Left lung (tissue), 10 donors: ENCODE results near the gene CWC27. TPM values are rescaled to one million over a fixed set of nuclear protein-coding genes. Genes with fewer than 3 reads are reported as not detected.
A peak's percentile ranks its signal among the peaks of the same experiment; 100 is the strongest.

Experiments used
- ATAC-seq: fragments of 200-7000 bp; cut with Tn5 transposase; one replicate; pipeline ENCODE4 v1.9.1; 2020; ENCODE audit warnings: moderate library complexity
- DNase-seq, 4 donors: peaks; one replicate each; pipeline ENCODE4 v3.0.0-alpha.2; 2013 to 2020
- H3K27ac ChIP-seq, 2 donors: fragments of 200-600 bp; sonication (generic) in 1 of 2; one replicate each; pipeline versions ENCODE4 v1.5.0 to v1.8.0; 2020 to 2021
- H3K27me3 ChIP-seq, 2 donors: fragments of 200-600 bp; sonication (generic) in 1 of 2; one replicate each; pipeline versions ENCODE4 v1.5.0 to v1.8.0; 2020 to 2021
- H3K36me3 ChIP-seq, 2 donors: fragments of 200-600 bp; sonication (generic) in 1 of 2; one replicate each; pipeline versions ENCODE4 v1.5.0 to v1.8.0; 2020 to 2021
- H3K4me1 ChIP-seq, 2 donors: fragments of 200-600 bp; one replicate each; pipeline ENCODE4 v1.8.0; 2021
- H3K4me3 ChIP-seq, 2 donors: fragments of 200-600 bp; sonication (generic) in 1 of 2; one replicate each; pipeline versions ENCODE4 v1.5.0 to v1.8.0; 2020 to 2021; ENCODE audit warnings: mild to moderate bottlenecking in 1 of 2
- H3K9me3 ChIP-seq, 2 donors: fragments of 200-600 bp; sonication (generic) in 1 of 2; one replicate each; pipeline versions ENCODE4 v1.5.0 to v1.8.0; 2020 to 2021
- intact Hi-C, 2 donors: fragments of 100-400 bp; cut with DNase I; formaldehyde crosslinking; loops; one replicate each; pipeline versions ENCODE4 v1.11.2 to v1.14.2; 2022
- polyA plus RNA-seq, 6 donors: library from polyadenylated mRNA; unstranded; fragments of 120-200 nt; gene quantifications; one replicate each; pipeline ENCODE4 v1.2.1, GENCODE V29; 2013; ENCODE audit not compliant: insufficient read length in 6 of 6
- total RNA-seq, 2 donors: library from RNA; stranded (reverse); fragmentation: NEBNext Ultra II Directional; extraction: Animal tissue kit (Norgen Biotek cat#: 25700); gene quantifications; one replicate each; pipeline ENCODE4 v1.2.1, GENCODE V29; 2021
- TF ChIP-seq, protein P1 (sequence below), 2 donors: fragments of 200-600 bp; sonication (generic) in 1 of 2; IDR thresholded peaks; one replicate each; pipeline versions ENCODE4 v1.5.0 to v1.8.0; 2021; ENCODE audit warnings: antibody characterized with exemption in 2 of 2
- donor health status: DM: no; HTN: yes; CAD: no.
- donor health status: DM: no; HTN: no; CAD: no.

CWC27 gene
- total and polyA plus RNA-seq, 8 donors: 14.3 to 45.4 (median 36.3) TPM

DNA sequence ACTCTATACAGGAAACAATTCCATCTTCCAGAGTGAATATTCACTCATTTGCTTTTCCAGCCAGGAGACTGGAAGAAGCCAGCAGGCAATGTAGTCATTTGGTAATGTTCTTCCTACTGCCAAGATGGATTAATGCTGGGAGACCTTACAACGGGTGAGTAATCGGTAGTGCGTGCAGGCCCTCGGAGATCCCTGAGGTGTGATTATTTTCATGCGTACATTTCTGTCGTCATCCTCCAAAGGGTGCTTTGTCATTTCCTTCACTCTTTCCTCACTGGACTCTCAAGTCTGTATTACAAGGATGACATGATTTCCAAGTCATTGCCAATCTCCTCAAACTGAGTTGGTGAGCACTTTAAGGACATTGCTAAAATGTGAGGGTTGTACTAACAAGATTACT is 263.5 kb downstream of the CWC27 start:
- intact Hi-C loops: no loop called here
- TF ChIP-seq, protein P1, sequence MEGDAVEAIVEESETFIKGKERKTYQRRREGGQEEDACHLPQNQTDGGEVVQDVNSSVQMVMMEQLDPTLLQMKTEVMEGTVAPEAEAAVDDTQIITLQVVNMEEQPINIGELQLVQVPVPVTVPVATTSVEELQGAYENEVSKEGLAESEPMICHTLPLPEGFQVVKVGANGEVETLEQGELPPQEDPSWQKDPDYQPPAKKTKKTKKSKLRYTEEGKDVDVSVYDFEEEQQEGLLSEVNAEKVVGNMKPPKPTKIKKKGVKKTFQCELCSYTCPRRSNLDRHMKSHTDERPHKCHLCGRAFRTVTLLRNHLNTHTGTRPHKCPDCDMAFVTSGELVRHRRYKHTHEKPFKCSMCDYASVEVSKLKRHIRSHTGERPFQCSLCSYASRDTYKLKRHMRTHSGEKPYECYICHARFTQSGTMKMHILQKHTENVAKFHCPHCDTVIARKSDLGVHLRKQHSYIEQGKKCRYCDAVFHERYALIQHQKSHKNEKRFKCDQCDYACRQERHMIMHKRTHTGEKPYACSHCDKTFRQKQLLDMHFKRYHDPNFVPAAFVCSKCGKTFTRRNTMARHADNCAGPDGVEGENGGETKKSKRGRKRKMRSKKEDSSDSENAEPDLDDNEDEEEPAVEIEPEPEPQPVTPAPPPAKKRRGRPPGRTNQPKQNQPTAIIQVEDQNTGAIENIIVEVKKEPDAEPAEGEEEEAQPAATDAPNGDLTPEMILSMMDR (IDR thresholded peaks at IDR 0.05): no peak
- DNase-seq: no peak
- H3K4me1 ChIP-seq: peaks cover 4 to 15% of the 10 kb centered on the region in 2 donors
- H3K9me3 ChIP-seq: no peaks in the 10 kb centered on the region
- no peaks in the 10 kb centered on the region for H3K36me3 ChIP-seq
- H3K27me3 ChIP-seq: no peaks in the 10 kb centered on the region
- no peak overlapping the region for H3K4me3 ChIP-seq
- ATAC-seq: no peak
- no peak overlapping the region for H3K27ac ChIP-seq

DNA sequence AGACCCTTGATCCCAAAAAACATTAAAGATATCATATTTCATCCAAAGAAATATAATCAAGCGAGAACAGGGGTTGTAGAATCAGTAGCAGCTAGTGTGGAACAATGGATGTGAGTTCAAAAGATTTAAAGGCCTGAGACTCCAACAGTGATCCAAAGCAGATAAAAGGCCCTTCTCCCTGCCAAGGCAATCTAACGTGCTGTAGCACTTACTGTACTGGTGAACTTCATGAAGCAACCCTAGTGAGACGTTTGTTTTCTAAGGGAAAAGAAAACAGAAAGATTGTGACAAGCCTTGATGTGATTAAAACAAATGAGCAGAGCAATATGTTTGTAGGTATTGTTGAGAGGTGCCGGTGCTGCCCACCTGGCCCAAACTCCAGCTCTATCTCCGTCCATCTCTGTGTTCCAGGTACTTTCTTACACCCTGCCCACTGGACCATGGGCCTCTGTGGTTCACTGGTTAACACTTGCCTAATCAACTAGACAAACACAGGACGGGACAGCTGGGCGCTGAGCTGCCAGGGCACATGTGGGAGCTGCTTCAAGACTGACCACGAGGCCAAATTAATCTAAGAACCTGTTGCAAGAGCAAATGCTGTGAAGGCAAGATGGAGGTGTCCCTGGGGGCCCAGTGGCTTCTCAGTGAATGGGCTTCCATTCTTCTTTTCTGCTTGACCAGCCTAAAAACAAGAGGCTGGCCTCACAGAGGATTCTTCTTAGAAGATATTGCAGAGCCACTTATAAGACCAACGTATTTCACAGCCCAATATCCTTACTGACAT is 265.5 kb downstream of the CWC27 start:
- H3K36me3 ChIP-seq: no peaks in the 10 kb centered on the region
- intact Hi-C loops: no loop called here
- H3K4me1 ChIP-seq: peaks cover 4 to 15% of the 10 kb centered on the region in 2 donors
- H3K27me3 ChIP-seq: no peaks in the 10 kb centered on the region
- peak overlapping the region in 1 of 2 donors; percentile 94 for H3K27ac ChIP-seq
- DNase-seq (peak in 1 of 4 donors; percentile 37), ATAC-seq (no peak)
- TF ChIP-seq, protein P1 (IDR thresholded peaks at IDR 0.05): no peak
- H3K9me3 ChIP-seq: no peaks in the 10 kb centered on the region
- no peak overlapping the region for H3K4me3 ChIP-seq

DNA sequence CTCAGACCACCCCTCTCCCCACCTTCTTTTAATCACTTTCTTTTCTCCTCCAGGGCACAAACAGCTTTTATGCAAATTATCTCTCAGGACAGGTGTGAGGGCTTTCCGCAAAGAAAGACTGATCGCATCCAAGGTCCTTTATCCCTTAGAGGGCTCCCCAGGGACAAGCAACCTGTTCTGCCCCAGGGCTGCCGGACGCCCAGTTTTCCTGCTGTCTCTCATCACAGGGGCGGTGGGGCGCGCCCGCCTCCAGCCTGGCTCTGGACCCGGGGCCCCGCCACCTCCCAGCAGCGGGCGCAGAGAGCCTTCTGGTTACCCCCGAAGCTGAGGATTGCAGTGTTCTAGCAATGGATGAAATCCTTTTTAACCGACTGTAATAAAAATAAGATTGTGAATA is 266.1 kb downstream of the CWC27 start:
- H3K4me1 ChIP-seq: peaks cover 4 to 15% of the 10 kb centered on the region in 2 donors
- DNase-seq (peak in 1 of 4 donors; percentile 78), ATAC-seq (no peak)
- TF ChIP-seq, protein P1 (IDR thresholded peaks at IDR 0.05): no peak
- no peaks in the 10 kb centered on the region for H3K36me3 ChIP-seq
- no peaks in the 10 kb centered on the region for H3K9me3 ChIP-seq
- H3K27ac ChIP-seq: peak overlapping the region; percentile 94 to 96
- peak overlapping the region; percentile 39 to 50 for H3K4me3 ChIP-seq
- intact Hi-C loops: no loop called here
- H3K27me3 ChIP-seq: no peaks in the 10 kb centered on the region

DNA sequence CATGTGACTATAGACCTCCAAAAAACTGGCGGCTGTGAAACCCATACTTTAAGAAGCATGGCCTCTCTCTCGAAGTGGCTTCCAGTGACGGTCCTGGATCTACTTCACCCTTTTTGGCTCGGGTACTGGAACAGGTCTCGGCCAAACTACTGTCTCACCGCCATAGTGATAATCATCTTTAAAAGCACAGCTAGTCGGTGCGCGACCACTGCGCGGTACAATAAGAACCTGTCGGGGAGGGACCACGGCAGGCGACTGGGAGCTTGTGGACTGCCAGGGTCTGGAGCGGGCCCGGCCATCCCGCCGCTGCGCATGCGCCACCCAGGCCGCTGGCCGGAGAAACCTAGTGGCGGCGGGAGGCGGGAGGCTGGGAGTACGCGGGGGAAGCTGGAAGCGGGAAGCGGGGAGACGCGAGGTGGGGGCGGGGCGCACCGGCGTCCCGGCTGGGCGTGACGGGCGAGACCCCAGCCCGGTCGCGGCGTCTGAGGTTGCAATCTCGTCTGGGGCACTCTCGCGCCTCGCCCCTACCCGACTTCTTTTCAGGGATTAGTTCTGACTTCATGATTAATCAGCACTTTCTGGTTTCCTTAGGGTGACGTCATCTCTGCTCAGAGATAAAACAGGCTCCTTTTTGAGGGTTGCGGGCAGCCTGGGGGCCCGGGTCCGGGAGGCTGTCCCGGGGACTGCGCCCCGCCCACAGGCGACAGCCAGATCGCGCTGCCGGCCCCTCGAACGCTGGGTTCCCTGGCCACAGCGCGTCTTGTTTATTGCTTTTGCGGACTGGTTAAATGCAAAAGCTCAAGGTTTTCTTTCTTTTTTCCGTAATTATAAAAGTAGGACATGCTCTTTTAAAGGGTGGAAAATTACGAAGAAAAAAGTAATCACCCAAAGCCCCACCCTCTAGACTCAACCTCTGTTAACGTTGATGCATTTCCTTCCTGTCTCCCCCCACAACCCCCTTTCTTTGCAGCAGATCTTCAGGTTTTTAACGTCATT is 266.8 kb downstream of the CWC27 start:
- TF ChIP-seq, protein P1 (IDR thresholded peaks at IDR 0.05): peak in 1 of 2 donors; percentile 22
- peak; percentile 96 for ATAC-seq
- Histone ChIP-seq H3K36me3 (no peaks in the 10 kb centered on the region), H3K27me3 (no peaks in the 10 kb centered on the region), H3K9me3 (no peaks in the 10 kb centered on the region), H3K4me1 (peaks cover 4 to 15% of the 10 kb centered on the region in 2 donors), H3K27ac (peak overlapping the region; percentile 94 to 96), H3K4me3 (peak overlapping the region; percentile 39 to 50)
- intact Hi-C loops: no loop called here
- peak; percentile 87 to 96 (median 92) for DNase-seq
